Stimulated activated CD8-positive, alpha-beta memory T cell treated with anti-CD3 and anti-CD28 coated beads, Interleukin-15, amount 100 ng/mL, for 24 hours (primary cell): ENCODE results near the gene HES1.
"Not testable (repeated sequence)": the region's sequence is repeated elsewhere in the genome, so short reads cannot be mapped to it uniquely, and the experiment has no call there.

Experiments used
- DNase-seq: peaks from one replicate; pipeline ENCODE4 v3.0.0-alpha.2; 2020; ENCODE audit warnings: low read depth

Gene HES1

GRCh38 chr3:194141415-194142155 lies 5.6 kb downstream of the HES1 start:
- DNase-seq, result no peak

DNA sequence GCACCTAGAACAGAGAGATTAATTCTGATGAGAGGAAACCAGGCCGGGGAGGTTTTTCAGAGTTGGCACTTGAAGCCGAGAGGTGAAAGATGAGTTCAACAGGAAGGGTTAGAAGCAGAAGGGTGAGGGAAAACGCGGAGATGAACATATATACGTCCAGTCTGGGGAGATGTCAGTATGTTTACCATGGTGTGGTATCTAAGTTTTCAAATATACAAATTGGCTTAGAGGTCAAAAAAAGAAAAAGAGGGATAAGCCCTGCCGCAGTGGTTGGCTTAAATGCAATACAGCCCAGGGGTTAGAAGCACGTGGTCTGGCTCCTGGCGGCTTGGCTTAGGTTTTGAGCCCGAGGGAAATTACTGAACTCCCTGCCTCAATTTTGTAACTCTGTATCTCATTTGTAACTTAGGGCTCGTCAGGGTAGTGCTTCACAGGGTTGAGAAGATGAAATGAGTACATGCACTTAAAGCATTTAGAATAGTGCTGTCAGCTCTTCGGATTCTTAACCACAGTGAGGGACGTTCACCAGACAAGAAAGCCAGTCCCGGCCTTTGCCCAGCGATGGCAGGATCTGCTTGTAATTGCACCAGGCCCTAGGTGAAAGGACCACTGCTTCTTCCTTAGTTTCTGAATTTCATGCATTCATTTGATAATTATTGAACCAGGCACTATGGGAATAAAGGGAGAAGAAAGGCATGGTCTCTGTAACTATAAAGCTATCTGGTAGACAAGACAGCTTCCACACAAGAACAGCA lies 6.4 kb downstream of the HES1 start:
- DNase-seq, result no peak

DNA sequence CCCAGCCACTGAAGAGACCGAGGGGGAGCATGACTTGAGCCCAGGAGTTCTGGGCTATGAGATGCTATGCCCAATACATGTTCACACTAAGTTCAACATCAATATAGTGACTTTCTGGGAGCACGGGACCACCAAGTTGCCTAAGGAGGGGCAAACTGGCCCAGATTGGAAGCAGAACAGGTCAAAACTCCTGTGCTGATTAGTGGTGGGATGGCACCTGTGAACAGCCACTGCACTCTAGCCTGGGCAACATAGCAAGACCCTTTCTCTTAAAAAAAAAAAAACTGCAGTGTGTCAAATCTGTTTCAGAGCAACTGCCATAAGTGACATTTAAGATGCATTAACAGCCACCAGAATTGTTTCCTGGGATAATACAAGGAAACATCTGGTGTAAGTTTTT lies 9.8 kb downstream of the HES1 start:
- DNase-seq, result no peak

DNA sequence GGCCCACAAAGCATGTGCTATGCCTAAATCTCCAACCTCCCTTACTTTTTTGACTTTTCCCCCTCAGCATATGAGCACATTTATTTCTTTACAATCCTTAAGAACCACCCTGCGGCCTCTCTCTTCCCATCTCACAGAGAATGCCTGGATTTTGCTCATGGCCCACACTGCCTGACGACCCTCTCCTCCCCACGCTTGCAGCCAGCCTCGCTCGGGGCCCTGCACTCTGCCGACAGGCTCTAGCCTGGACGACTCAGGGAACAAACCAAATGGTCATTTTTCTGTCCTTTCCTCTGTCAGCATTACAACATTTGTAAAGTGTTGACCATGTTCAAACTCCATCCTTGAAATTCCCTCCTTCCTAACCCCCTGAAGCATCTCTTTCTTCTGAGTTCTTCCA lies 11.7 kb downstream of the HES1 start:
- DNase-seq, result no peak

GRCh38 chr3:194148383-194148782 lies 12.4 kb downstream of the HES1 start:
- DNase-seq, result no peak

DNA sequence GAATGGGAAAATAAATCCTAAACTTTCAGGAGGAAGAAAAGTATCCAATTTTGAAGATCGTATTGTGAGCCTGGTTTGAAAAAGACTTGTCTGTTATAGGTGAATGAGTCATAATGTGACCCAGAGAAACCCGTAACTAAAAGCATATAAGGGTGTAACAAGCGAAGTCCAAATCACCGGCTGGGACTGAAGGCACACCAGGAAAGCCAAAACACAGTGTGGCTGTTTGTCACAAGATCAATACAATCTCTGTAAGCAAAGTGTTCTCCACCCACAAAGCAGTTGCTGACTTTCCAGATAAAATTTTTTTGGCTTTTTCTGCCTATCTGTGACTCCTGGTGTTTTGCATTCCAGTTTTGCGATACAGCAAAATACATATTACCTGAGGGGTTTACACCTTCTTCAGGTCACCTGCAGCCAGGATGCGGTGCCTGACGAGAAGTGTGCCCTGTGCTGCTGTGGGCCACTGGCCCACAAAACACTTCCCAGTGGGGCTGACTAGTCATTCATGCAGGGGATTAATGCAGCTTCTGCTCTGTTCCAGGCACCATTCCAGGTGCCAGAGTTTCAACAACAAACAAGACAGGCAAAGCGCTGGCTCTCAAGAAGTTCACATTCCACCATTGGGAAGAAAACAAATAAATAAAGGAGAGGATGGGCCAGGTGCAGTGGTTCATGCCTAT lies 14.4 kb downstream of the HES1 start:
- no peak for DNase-seq

DNA sequence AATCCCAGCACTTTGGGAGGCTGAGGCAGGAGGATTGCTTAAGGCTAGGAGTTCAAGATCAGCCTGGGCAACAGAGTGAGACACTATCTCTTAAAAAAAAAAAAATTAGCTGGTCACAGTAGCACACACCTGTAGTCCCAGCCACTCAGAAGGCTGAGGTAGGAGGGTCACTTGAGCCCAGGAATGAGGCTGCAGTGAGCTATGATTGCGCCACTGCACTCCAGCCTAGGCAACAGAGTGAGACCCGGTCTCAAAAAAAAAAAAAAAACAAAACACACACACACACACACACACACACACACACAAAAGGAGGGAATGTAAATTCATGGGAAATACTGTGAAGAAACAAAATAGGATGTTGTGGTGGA lies 15.0 kb downstream of the HES1 start:
- not testable (repeated sequence) for DNase-seq

- no peak for DNase-seq
These were observed 18.4 kb downstream of the HES1 start for GRCh38 chr3:194154346-194154745.

DNA sequence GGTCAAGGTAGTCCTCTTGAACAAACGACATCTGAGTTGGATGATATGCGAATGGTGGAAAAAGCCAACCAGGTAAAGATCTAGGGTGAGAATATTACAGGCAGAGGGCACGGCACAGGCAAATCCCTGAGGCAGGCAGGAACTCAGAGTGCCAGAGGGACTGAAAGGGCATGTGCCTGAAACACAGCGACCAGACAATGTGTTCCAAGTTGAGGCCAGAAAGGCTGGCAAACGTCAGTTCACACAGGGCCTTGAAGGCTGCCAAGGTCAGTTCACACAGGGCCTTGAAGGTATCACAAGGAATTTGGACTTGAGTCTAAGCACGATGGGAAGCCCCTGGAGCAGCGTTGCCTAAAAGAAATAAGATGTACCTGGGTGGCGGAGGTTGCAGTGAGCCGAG lies 20.1 kb downstream of the HES1 start:
- no peak for DNase-seq

DNA sequence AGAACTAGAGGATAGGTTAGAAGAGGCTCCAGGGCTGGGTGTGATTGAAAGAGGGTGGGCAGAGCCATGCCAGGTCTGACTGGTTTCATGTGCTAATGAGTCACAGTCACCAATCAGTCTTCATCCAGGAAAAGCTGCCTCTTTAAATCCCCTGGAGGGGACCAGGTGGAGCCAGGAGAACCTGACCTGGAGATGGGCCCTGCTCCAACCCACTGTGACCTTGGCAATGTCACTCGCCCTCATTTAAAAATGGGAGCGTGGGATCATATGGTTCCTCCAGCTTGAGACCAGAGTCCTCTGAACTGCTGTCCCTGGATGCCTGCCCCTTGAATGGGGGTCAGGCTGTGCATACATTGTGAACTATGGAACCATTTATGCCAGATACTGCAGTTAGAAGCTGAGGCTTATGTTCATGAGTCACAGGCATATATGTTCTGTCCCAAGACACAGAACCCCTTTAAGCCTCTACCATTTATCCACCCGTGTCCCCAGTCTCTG lies 23.0 kb downstream of the HES1 start:
- no peak for DNase-seq

DNA sequence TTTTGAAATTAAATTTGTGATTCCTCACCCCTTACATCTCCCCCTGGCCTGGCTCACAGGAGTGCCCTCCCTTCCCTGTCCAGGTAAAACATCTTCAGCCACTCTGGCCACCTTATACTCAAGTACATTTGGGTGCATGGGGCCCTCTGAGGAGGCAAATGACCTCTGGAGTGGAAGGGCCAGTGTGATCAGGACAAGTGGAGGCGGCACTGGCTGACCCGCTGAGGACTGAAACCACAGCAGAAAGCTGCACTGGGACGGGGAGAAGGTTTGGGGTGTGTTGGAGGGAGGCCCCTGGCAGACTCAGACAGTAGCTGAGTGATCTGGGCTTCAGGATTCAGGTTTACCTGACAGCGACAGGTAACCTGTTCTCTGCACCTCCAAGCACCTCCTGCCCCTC lies 24.2 kb downstream of the HES1 start:
- DNase-seq, result no peak

- DNase-seq, result no peak
These were observed 25.4 kb downstream of the HES1 start for GRCh38 chr3:194161131-194162045.

- no peak for DNase-seq
These were observed 26.2 kb downstream of the HES1 start for GRCh38 chr3:194162070-194162678.

DNA sequence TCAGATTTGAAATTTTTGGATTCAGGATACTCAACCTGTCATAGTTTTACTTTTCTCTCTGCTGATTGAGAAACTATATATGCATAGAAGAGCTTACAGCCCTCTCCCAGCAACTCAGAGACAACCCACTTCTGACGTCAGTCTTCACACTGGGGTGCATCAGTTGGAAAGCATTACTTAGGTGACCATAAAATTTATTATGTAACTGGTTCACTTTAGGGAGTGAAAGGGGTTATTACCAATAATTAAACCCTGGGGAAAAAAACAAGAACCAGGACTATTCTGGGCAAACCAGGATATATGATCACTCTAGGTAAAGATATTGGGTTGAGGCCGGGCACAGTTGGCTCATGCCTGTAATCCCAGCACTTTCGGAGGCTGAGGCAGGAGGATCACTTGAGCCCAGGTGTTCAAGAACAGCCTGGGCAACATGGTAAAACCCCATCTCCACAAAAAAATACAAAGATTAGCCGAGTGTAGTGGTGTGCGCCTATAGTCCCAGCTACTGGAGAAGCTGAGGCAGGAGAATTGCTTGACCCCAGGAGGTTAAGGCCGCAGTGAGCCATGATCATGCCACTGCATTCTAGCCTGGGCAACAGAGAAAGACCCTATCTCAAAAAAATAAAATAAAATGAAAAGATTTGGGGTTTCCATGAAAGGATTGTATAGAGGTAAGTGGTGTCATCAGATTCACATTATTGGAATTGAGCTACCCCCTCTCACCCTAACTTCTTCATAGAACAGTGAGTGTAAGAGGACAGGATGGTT lies 27.1 kb downstream of the HES1 start:
- DNase-seq, result no peak

DNA sequence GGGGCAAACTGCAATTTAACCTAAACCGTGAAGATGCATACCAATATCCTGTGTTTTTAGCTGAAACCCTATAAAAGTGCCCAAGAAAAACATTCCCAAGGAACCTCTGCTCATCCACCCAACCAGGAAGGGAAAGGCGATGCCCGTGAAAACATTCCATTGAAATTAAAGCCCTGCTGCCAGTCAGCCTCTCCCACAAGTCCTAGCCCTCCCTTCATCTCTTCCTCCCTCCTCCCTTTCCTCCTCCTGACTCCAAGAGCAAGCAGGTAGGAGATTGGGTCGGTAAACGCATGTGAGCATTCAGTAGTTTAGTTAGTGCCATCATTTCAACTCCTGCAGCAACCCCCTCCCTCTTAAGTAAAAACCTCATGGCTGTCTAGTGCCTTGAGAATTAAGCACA lies 27.7 kb downstream of the HES1 start:
- no peak for DNase-seq

- no peak for DNase-seq
These were observed 28.9 kb downstream of the HES1 start for GRCh38 chr3:194164861-194165260.

GRCh38 chr3:194165271-194166018 lies 29.5 kb downstream of the HES1 start:
- DNase-seq, result no peak

DNA sequence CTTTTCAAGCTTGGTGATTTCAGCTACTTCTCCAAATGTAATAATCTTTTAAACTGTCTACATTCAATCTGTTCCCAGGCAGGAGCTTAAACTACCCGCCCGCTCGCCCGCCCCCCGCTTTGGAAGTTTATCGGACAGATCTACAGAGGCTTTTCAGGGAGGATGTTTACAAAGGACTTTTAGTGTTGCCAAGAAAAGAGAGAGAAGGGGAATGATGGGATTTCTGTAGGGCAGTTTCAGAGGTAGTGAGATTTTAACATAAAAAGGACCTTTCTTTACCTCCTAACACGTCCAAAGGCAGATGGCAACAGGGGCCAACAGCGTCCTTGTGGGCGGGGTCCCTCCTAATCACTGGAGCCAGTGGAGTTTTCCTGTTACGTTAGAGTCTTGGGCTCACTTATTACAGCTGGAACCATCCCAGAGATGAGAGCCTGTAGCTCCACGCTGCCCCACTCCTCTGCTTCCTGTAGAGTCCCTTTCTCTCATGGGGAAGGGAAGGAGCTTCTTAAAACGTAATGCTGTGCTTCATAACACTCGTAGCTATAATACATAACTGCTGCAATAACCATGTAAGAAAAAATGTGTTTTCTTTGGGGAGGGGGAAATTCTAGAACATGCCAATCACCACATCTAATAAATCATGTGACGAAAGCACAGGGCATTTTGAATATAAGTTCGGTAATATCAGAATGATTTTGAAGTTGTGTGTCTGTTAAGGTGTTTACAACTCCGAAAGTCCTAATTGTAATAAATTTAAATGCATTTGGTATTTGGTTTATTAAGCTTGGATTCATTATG lies 30.9 kb downstream of the HES1 start:
- no peak for DNase-seq
